Glomerular visceral epithelial cell (primary cell): ENCODE data around the gene MYLK4.
A peak's percentile ranks its signal among the peaks of the same experiment; 100 is the strongest.
"Not testable (repeated sequence)": the region's sequence is repeated elsewhere in the genome, so short reads cannot be mapped to it uniquely, and the experiment has no call there.

ENCODE experiments used
- DNase-seq: peaks from one replicate; pipeline ENCODE4 v3.0.0-alpha.2; 2016; ENCODE audit errors: extremely low spot score

The MYLK4 gene

DNA sequence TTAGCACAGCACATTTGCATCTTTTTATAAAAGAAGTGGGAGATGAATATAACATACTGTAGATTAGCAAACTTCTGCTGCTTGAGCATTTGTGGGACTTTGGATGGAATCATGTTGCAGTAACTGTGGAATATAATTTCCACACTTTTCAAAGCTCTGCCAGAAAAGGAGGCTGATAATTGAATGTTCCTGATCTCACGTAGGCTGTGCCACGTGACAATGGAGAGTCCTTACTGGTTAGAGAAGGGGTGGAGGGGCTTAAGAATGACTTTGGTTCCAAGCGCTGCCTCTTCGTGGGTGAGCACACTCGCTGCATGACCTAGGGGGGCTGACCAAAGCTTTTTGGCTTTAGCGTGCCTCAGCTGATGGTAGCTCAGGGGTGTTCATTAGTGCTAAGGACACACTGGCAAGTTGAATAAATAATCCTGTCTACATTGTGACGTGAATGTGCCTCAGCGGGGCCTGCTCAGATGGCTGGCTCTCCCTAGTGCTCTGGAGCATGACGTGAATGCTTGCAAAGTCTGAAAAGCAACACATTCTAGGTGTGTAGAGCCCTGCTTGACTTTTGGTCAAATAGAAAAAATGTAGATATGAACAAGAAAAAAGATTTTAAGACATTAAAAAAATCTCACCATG, 29.5 kb upstream of the MYLK4 start:
- no peak for DNase-seq

DNA sequence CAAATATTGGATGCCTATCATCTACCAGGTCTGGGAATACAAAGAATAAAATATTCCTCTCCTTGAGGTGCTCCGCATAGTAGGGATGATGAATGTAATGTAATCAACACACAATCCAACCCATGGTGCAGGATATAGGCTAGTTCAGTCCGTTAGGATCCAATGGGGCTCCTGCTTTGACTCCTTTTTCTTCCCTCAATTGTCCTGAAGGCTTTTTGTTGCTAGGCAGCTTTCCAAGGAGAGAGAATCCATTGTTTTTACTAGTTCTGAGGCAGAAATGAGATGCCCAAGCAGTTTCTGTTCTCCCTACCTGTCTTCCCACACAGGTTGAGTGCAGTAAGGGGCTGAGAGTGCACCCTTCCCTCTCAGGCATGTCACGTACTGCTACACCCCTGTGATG, 26.5 kb upstream of the MYLK4 start:
- DNase-seq, result no peak

DNA sequence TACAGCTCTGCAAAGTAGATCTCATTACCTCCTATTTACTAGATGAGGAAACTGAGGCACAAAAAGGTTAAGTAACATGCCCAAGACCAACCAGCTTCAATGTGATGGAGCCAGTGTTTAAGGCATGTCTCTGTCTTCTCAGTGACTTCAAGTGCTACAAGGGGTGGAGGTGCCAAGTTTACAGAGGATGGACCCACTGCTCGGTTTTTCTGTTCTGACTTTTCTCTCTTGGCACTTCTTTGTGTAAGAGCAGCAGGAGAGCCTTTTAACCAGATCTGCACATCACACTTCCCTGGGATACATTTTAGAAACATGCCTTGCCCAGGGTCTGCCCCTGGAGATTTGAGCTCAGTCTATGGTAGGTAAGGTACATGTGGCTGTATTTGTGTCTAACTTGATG, 24.3 kb upstream of the MYLK4 start:
- no peak for DNase-seq

DNA sequence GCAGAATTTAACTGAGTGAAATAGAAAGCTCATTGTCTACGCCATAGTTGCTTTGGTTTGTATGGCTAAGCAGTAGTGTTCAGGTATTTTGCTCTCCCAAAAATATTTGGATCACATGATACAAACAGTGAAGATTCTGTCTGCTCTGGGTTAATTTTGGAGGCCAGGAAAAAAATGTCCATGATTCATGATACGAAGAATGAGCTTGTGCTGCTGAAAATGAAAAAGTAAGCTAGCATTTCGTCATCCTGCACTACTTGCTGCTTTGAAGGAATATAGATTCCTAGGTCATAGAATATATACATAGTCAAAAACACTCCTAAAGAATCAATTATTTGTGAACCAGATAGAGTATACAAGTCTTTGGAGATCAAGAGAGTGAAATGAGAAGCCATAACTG, 22.7 kb upstream of the MYLK4 start:
- DNase-seq, result no peak

DNA sequence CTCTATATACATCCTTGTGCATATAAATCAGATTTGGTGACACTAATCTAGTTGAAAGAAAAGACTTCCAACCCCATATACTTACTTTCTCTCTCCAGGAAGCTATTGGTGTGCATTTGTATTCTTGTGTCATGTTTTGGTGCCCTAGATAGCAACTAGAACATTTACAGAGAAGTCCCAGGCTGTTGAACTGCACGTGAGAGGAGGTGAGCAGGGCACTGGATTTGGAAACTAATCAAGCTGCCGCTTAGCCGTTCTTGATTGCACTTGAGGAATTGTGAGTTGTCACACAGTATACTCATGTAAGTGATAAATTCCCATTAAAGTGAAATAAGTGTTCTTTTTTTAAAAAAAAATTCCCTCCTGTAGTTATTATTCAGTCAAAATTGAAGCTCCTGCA, 22.1 kb upstream of the MYLK4 start:
- no peak for DNase-seq

DNA sequence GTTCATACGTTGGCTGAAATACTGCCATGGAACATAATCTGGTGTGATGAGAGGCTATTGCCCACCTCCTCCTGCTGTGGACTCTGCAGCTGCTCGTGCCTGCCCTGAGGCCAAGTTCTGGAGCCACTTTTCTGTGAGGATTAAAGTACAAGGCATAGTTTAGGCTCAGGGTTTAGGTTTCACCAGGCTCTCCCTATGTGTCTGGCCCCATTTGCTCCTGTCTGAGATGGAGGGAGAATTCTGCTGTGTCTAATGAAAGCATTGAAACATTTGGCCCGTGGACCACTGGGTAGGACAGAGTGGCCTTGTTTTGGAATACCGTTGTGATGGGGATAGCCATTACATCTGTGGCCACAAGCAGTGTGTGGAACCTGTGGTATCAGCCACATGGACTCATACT, 20.4 kb upstream of the MYLK4 start:
- no peak for DNase-seq

DNA sequence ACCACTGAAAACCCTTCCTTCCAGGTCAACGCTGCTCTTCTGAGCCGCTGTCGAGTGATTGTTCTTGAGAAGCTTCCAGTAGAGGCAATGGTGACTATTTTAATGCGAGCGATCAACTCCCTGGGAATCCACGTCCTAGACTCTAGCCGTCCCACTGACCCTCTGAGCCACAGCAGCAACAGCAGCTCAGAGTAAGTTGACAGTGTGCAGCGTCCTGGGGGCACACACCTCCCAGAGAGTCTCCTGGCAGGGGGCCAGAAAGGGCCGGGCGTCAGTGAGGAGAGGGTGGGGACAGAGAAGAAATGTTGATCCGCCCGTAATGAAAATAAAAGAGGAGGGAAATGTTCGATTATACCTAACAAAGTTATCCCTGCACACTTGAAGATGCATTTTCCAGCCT, 19.4 kb upstream of the MYLK4 start:
- no peak for DNase-seq

DNA sequence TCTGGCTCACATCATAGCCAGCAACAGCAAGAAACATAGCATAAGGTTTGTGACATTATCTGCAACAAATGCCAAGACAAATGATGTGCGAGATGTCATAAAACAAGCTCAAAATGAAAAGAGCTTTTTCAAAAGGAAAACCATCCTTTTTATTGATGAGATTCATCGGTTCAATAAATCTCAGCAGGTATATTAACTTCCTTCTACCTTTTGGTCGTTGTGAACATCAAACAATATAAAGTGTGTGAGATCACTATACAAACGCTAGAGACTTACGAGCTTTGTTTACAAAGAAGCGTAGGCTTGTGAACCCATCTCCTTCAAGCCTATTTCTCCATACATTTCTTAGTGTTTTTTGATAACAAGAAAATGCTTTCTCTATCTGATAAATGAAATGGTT, 18.0 kb upstream of the MYLK4 start:
- no peak for DNase-seq

DNA sequence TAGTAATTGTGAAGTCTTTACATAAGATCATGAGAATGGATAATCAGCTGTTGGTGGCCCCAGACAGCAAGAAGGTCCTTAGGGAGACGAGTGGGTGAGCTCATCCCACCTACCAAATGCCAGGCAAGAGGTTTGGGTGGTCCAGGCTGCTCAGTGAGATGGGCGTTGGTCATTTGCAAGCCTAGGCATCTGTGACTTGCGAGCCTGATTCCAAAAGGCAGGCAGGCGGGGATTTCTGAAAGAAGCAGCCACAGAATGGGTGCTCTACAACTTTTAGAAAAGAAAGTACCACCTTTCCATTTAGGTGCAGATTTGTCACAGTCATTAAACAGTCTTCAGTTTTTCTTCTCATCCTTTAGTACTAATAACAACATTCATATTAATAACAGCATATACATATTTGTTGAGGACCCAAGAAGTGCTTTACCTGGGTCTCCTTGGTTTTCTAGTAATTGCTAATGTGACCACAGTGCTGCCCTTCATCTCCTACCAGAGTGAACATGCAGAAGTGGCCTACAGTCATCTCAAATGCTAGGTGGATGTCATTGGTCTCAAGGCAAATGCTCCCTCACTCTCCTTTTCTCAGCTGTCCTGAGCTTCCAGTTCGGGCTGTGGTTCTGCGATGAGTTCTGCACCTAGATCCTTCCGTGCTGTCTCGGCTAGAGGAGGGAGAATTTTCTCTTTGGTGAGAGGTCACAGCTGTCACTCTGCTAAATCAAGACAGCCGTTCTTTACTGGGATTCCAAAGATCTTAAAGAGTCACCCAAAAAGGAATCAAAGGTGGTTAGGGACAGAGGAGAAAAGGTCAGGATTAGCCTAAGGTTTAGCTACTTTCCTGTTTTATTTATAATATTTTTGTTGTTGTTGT, 17.2 kb upstream of the MYLK4 start:
- no peak for DNase-seq

DNA sequence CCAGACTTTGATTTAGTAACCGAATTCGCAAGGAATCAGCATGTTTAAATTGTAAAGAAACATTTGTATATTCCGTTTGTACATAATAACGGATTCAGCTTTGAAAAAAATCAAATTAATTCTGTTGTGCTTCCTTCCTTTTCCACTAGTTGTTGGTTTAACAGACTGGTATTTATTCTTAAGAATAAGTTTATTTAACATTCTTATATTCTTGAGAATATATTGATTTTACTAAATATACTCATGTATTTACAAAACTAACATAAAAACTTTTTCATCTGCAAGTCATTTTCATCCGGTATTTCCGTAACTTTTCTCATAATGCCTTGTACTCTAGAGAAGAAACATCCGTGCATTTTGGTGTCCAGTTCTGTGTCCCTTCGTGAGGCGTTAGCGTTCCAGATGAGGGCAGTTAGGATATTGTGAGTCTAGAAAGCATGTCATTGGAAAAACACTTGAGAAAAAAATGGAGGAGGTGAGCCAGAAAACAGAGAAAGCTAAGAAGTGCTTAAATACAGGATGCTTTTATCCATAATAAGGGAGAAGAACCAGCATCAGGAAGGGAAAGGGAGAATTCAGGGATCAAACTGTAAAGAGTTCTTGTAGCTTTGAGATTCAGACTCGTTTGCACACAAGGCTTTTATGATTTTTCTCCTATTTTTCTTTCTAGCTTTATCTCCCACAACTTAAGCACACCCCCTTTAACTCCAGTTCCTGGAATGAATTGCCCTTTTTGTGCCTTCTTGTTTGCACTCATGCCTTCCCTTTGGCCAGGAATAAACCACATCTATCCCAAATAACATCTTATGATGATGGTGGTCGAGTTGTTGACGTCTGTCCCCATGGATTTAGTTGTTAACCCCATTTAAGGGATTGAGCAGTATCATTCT, 16.3 kb upstream of the MYLK4 start:
- no peak for DNase-seq

DNA sequence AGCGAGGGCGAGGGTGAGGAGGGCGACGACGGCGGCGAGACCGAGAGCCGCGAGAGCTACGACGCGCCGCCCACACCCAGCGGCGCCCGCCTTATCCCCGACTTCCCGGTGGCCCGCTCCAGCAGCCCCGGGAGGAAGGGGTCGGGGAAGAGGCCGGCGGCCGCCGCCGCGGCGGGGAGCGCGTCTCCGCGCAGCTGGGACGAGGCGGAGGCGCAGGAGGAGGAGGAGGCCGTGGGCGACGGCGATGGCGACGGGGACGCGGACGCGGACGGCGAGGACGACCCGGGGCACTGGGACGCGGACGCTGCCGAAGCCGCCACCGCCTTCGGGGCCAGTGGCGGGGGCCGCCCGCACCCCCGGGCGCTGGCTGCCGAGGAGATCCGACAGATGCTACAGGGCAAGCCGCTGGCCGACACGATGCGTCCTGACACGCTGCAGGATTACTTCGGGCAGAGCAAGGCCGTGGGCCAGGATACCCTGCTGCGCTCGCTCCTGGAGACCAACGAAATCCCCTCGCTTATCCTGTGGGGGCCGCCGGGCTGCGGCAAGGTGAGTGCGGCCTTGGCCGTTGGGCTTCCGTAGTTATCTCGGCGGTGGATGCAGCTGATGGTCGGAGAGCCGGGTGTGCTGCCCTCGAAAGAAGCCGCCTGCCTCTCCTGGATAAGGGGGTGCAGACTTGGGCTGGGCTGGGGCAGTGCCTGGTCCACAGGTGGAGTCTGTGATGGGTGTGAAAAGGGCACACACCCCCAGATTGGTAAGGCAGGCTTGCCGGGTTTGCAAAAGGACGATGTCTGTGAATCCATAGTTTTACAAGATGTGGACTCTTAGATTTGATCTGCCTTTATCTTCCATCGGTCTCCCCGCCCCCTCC, 15.4 kb upstream of the MYLK4 start:
- peak; percentile 32 for DNase-seq

DNA sequence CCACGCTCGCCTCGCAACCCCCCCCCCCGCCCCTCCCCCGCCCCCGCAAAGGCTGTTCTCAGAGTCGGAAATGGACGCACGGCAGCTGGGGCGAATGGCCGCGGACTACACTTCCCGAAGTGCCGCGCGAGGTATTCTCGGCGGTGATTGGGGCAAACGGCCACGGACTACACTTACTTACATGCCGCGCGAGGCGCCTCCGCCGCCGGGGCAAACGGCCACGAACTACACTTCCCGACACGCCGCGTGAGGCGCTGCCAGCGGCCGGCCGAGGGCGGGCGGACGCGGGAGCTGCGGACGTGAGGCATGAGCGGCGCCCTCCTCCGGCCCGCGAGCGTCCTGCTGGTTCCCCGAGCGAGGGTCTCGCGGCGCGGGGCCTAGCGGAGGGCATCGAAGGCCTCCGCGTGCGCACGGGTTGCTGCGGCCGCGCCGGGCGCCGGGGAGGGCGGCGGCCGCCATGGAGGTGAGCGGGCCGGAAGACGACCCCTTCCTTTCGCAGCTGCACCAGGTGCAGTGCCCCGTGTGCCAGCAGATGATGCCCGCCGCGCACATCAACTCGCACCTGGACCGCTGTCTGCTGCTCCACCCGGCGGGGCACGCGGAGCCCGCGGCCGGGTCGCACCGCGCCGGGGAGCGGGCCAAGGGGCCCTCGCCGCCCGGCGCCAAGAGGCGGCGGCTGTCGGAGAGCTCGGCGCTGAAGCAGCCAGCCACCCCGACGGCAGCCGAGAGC, 14.6 kb upstream of the MYLK4 start, which contains the start of gene WRNIP1:
Gene WRNIP1, plus strand, starts transcription at position 228 of the 730 bp plus-strand sequence. Its CDS starts 230 bp downstream, at position 458.
- DNase-seq, result peak; percentile 99

DNA sequence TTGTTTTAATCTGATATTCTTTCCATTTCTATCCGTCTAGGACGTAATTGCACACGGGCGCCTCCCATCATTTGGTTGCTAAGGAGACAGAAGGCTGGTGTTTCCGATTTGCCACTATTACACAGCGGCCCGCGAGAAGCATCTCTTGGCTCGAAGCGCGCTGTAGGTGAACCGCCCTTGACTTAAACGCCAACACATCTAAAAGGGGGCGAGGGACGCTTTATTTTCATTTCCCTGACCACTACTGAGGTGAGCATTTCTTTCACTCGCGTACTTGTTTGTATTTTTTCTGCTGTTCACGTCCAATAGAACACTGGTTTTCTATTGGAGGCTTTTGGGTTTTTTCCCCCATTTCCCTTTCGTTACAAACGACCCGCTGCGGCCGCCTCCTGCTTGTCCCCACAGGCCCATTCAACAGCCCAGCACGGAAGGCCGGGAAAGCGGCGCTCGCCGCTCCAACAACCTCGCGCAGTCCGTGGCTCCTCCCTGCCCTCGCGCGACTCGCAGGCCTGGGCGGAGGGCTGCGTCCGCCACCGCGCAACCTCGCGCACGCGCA, 14.0 kb upstream of the MYLK4 start:
- peak; percentile 71 for DNase-seq

DNA sequence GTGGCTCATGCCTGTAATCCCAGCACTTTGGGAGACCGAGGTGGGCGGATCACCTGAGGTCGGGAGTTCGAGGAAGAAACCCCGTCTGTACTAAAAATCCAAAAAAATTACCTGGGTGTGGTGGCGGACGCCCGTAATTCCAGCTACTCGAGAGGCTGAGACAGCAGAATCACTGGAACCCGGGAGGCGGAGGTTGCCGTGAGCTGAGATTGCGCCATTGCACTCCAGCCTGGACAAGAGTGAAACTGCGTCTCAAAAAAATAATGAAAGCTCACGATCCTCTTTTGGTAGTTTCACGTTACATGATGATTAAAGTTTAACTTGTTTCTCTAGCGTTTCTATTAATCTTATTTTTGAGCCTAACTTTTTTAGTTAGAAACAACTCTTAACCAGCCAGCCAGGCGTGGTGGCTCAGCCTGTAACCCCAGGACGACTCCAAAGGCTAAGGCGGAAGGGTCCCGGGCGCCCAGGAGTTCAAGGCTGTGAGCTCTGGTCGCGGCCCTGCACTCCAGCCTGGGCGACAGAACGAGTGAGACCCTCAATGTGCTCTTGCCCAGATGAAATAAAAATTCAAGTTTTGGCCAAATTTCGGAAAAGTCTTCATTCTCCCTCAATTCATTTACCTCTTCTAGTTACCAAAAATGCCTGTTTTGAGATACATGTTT, 13.3 kb upstream of the MYLK4 start:
- no peak for DNase-seq

DNA sequence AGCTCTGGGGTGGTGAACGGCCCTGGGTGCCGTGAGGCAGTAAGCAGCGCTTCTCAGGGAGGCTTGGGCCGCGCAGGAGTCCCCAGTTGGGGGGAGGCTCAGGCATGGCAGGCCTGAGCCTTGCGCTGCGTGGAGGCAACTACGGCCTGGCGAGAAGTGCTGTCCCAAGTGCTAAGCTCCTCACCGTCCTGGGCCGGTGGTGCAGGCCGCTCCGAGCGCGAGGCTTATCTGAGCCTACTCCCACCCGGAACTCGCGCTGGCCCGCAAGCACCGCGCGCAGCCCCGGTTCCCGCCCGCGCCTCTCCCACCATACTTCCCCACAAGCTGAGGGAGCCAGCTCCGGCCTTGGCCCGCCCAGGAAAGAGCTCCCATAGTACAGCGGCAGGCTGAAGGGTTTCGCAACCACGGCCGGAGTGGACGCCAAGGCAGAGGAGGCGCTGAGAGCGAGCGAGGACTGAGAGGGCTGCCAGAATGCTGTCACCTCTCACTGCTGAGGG, 12.7 kb upstream of the MYLK4 start:
- no peak for DNase-seq

DNA sequence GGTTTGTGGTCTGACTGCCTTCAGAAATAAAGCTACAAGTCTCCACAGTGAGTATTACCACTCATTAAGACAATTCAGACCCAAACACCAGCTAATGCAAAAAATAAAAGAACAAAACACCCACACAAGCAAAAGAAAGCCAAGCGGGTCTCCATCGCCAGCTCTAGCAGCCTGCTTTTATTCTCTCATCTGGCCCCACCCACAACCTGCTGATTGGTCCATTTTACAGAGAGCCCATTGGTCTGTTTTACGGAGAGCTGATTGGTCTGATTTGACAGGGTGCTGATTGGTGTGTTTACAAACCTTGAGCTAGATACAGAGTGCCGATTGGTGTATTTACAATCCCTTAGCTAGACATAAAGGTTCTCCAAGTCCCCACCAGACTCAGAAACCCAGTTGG, 12.1 kb upstream of the MYLK4 start:
- not testable (repeated sequence) for DNase-seq

DNA sequence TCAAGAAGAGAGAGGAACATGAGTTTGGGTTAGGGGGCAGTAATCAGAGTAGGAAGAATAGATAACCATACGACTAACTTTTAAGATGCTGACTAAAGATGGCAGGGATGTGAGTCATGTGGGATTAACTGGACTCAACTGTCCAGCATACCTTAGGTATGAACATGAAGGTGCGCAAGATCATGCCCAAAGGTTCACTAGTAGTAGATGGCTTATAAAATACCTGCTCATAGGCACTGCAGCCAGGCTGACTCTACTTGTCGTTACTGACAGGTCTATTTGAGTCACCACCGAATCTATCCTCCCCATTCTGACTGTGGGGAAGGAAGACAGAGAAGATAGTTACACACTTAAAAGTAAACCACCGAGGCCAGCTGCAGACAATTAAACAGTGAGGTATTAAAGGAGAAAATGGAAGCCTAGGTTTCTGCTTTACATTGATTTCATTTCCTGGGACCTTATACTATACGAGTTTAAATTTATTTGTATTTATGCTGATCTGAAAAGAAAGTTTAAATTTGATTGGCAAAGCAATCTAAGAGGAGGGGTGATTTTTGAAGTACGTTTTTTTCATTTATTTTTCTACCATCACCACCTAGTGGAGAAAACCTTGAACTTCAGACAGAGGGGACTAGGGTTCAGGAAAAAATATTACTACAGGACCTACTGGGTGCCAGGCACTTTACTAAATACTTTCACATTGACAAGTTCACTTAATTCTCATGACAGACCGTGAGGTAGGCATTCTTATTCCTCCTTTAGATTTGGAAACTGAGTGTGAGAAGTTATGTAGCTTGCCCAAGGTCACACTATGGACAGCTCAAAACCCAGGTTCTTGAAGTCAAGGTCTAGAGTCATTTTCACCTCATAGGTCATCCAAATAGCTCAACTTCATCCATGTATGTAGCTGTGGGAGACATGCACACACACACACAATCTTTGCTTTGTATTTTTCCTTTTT, 10.4 kb upstream of the MYLK4 start:
- no peak for DNase-seq

DNA sequence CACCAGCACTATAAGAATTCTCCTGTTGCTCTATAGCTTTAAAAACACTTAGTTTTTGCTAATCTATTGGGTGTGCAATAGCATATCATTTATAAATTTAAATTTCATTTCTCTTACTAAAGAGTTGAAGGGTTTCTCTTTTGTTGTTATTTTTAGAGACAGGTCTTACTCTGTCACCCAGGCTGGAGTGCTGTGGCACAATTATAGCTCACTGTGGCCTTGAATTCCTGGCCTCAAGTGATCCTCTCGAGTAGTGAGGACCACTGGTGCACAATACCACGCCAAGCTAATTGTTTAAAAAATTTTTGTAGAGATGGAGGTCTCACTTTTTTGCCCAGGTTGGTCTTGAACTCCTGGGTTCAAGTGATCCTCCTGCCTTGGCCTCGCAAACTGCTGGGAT, 8.3 kb upstream of the MYLK4 start:
- no peak for DNase-seq
